ENCODE data around the gene DSC3. TPM values are rescaled to one million over a fixed set of nuclear protein-coding genes. Genes with fewer than 3 reads are reported as not detected.

The DSC3 gene
- total RNA-seq, 3 donors from 2014 or later (not counting 1 experiment from before 2014, with no cell fraction given) = not detected

DNA sequence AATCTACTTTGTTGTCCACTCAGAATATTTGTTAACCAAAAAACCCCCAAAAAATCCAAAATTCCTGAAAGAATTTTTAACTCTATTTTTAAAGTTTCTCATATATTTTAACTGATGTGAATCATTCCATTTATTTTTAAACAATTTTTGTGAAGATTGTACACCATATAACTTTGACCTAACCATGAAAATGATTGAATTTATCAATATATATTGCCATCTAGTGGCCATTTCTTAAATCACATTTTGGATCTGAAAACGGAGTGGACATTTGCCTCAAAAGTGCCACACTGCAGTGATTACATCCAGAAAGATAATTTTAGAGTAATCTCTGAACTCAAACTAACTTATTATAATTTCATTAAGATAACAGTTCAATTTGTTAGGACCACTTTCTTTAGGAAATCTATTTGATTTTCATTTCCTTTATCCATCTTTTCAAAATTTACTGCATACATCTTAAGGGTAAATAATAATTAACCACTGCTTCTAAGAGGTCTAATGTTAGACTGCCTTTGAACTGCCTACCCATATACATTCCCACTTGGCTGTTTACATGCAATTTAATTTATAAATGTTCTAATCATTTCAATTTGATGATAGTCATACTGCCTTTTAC is 71.1 kb downstream of the DSC3 start:
- no peak overlapping the region for H3K27ac ChIP-seq (ENCODE audit: low read length)
- no peaks in the 10 kb centered on the region for H3K27me3 ChIP-seq (ENCODE audit: control insufficient read depth, insufficient read depth, low read length)
- H3K36me3 Mint-ChIP-seq = no peaks in the 10 kb centered on the region
- no peak overlapping the region for H3K4me3 Mint-ChIP-seq
- H3K4me1 Mint-ChIP-seq = no peaks in the 10 kb centered on the region
- no peaks in the 10 kb centered on the region for H3K27me3 Mint-ChIP-seq (ENCODE audit: low read depth in 2 of 2)
- 0% methylated on average over 1 of the region's 1 CpG for WGBS (ENCODE audit: insufficient coverage)
- no peak overlapping the region for H3K4me3 ChIP-seq (ENCODE audit: low read length)
- no peak overlapping the region for H3K27ac Mint-ChIP-seq
- intact Hi-C loops (cut with micrococcal nuclease) = no loop called here
- H3K9me3 ChIP-seq (ENCODE audit: control insufficient read depth, insufficient read depth, low read length) = no peaks in the 10 kb centered on the region
- no peak for ATAC-seq
- H3K4me1 ChIP-seq (ENCODE audit: control insufficient read depth, insufficient read depth, low read length) = no peaks in the 10 kb centered on the region
- no peaks in the 10 kb centered on the region for H3K9me3 Mint-ChIP-seq
- TF ChIP-seq, protein P1, sequence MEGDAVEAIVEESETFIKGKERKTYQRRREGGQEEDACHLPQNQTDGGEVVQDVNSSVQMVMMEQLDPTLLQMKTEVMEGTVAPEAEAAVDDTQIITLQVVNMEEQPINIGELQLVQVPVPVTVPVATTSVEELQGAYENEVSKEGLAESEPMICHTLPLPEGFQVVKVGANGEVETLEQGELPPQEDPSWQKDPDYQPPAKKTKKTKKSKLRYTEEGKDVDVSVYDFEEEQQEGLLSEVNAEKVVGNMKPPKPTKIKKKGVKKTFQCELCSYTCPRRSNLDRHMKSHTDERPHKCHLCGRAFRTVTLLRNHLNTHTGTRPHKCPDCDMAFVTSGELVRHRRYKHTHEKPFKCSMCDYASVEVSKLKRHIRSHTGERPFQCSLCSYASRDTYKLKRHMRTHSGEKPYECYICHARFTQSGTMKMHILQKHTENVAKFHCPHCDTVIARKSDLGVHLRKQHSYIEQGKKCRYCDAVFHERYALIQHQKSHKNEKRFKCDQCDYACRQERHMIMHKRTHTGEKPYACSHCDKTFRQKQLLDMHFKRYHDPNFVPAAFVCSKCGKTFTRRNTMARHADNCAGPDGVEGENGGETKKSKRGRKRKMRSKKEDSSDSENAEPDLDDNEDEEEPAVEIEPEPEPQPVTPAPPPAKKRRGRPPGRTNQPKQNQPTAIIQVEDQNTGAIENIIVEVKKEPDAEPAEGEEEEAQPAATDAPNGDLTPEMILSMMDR (IDR thresholded peaks at IDR 0.05) = peak; percentile 67
- no peaks in the 10 kb centered on the region for H3K36me3 ChIP-seq (ENCODE audit: control insufficient read depth, insufficient read depth, low read length)
- peak in 1 of 2 donors; percentile 27 for DNase-seq

- no peaks in the 10 kb centered on the region for H3K9me3 ChIP-seq (ENCODE audit: control insufficient read depth, insufficient read depth, low read length)
- no peaks in the 10 kb centered on the region for H3K9me3 Mint-ChIP-seq
- DNase-seq = peak in 1 of 2 donors; percentile 16
- no peak overlapping the region for H3K4me3 ChIP-seq (ENCODE audit: low read length)
- H3K27ac Mint-ChIP-seq = no peak overlapping the region
- no peaks in the 10 kb centered on the region for H3K27me3 Mint-ChIP-seq (ENCODE audit: low read depth in 2 of 2)
- H3K36me3 ChIP-seq (ENCODE audit: control insufficient read depth, insufficient read depth, low read length) = no peaks in the 10 kb centered on the region
- TF ChIP-seq, protein P1 (IDR thresholded peaks at IDR 0.05) = no peak
- intact Hi-C loops (cut with micrococcal nuclease) = no loop called here
- H3K27me3 ChIP-seq (ENCODE audit: control insufficient read depth, insufficient read depth, low read length) = no peaks in the 10 kb centered on the region
- H3K36me3 Mint-ChIP-seq = no peaks in the 10 kb centered on the region
- H3K4me1 Mint-ChIP-seq = no peaks in the 10 kb centered on the region
- no peak overlapping the region for H3K27ac ChIP-seq (ENCODE audit: low read length)
- H3K4me3 Mint-ChIP-seq = no peak overlapping the region
- no peak for ATAC-seq
- no peaks in the 10 kb centered on the region for H3K4me1 ChIP-seq (ENCODE audit: control insufficient read depth, insufficient read depth, low read length)
- 44% methylated on average over 5 of the region's 7 CpGs for WGBS (ENCODE audit: insufficient coverage)
These were observed 72.2 kb downstream of the DSC3 start for GRCh38 chr18:30970196-30970816.

- Mint-ChIP-seq H3K9me3 (no peaks in the 10 kb centered on the region), H3K27ac (no peak overlapping the region), H3K27me3 (ENCODE audit: low read depth in 2 of 2) (no peaks in the 10 kb centered on the region), H3K4me3 (no peak overlapping the region), H3K4me1 (no peaks in the 10 kb centered on the region), H3K36me3 (no peaks in the 10 kb centered on the region)
- 100% methylated on average over 2 of the region's 4 CpGs for WGBS (ENCODE audit: insufficient coverage)
- TF ChIP-seq, protein P1 (IDR thresholded peaks at IDR 0.05) = no peak
- Histone ChIP-seq H3K27ac (ENCODE audit: low read length) (no peak overlapping the region), H3K36me3 (ENCODE audit: control insufficient read depth, insufficient read depth, low read length) (no peaks in the 10 kb centered on the region), H3K27me3 (ENCODE audit: control insufficient read depth, insufficient read depth, low read length) (no peaks in the 10 kb centered on the region), H3K9me3 (ENCODE audit: control insufficient read depth, insufficient read depth, low read length) (no peaks in the 10 kb centered on the region), H3K4me3 (ENCODE audit: low read length) (no peak overlapping the region), H3K4me1 (ENCODE audit: control insufficient read depth, insufficient read depth, low read length) (no peaks in the 10 kb centered on the region)
- ATAC-seq (no peak), DNase-seq (no peak)
- intact Hi-C loops (cut with micrococcal nuclease) = no loop called here
These were observed 72.8 kb downstream of the DSC3 start for GRCh38 chr18:30969670-30970170.

All from natural killer cell (primary cell).